ENCODE data around the gene LCE3B. TPM values are rescaled to one million over a fixed set of nuclear protein-coding genes. Genes with fewer than 3 reads are reported as not detected.

The LCE3B gene
- total and polyA plus RNA-seq, 9 of the 15 experiments (the other 6 are each of a cell fraction or from before 2014, with no cell fraction given) = not detected

DNA sequence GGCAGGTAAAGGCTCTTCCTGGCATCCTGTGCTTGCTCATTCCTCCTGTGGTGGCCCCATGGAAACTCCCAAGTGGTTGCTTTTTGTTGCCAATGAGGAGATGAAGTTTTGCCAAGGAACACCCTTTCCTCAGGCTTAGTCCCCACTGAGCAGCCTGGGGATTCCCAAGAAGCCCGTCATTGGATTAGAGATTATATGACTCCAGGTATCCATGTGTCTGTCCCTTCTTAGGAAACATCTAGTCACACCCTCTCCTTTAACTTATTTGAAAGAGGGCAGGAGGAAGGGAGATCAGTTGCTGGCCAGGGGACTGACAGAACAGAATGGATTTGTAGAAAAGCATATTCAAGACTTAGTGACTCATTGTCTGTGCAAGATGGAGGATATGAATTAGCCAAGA is 13.1 kb downstream of the LCE3B start:
- Histone ChIP-seq H3K27me3 (ENCODE audit: control insufficient read depth in 2 of 2, insufficient read depth in 2 of 2, low read length in 2 of 2) (no peaks in the 10 kb centered on the region), H3K4me1 (replicated peaks in 1 of 2; ENCODE audit: control insufficient read depth in 2 of 2, insufficient read depth in 2 of 2, low read length in 2 of 2) (peaks cover 0 to 9% of the 10 kb centered on the region in 2 experiments; a peak in 2 of 5 replicates), H3K9me3 (replicated peaks; ENCODE audit: control insufficient read depth, insufficient read depth, low read depth, low read length) (no peaks in the 10 kb centered on the region), H3K9me1 (ENCODE audit: control insufficient read depth, insufficient read depth, low read length) (no peaks in the 10 kb centered on the region), H3K4me2 (ENCODE audit: insufficient read depth, low read length) (no peak overlapping the region), H3K36me3 (ENCODE audit: control insufficient read depth, insufficient read depth, low read length) (no peaks in the 10 kb centered on the region), H3K79me2 (ENCODE audit: control insufficient read depth, insufficient read depth, low read length) (no peaks in the 10 kb centered on the region), H3K27ac (ENCODE audit: extremely low read depth, low read depth, low read length) (no peak overlapping the region), H3K9ac (ENCODE audit: insufficient read depth in 1 of 2, low read depth in 2 of 2, low read length in 2 of 2) (no peak overlapping the region), H4K20me1 (replicated peaks; ENCODE audit: control insufficient read depth, insufficient read depth, low read length) (0 out of 2 replicates have a peak, but pooled peaks cover 6% of the 10 kb centered on the region), H2AFZ (ENCODE audit: low read depth, low read length) (no peak overlapping the region), H3K4me3 (no peak overlapping the region)
- POLR2A ChIA-PET = no interaction called here
- intact Hi-C loops (cut with micrococcal nuclease) = no loop called here
- DNase-seq (ENCODE audit: extremely low read depth in 1 of 4, low spot score in 3 of 4) = no peak
- no peak for ATAC-seq
- no peak for FAIRE-seq
- BruUV-seq (replicated peaks) = no TSS peak
- in situ Hi-C loops (cut with MboI) = no loop called here
- no peak for TF ChIP-seq ESRRA (IDR thresholded peaks at IDR 0.05; ENCODE audit: borderline replicate concordance, low read depth)
- TF ChIP-seq PTTG1 (tag; IDR thresholded peaks at IDR 0.05; ENCODE audit: low read depth) = no peak
- no peak for TF ChIP-seq RUNX1 (IDR thresholded peaks at IDR 0.05; ENCODE audit: low read depth)
- no peak for TF ChIP-seq ZNF764 (CRISPR knock-in tag; IDR thresholded peaks at IDR 0.05; ENCODE audit: low read depth)
- CTCF ChIA-PET (ENCODE audit: low intra/inter-chr PET ratio) = no interaction called here
- WGBS (ENCODE audit: insufficient coverage, low coverage, missing lambda C conversion rate) = 0% methylated on average over 1 of the region's 1 CpG

DNA sequence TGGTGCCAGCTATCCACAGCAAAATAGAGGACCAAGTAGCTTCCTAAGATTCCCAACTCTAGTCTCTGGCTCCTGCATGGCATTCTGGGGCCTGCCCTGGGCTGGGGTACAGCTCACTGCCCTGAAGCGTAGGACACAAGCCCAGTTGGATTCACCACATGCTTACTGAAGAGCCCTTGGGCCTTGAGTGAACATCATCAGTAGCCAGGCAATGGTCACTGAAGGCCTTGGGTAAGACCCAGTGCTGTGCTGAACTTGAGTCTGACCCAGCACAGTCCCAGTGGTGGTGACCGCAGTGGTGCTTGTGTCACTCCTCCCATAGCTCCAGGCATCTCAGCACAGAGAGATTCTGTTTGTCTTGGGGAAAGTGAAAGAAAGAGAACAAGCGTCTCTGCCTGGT is 17.0 kb downstream of the LCE3B start:
- Histone ChIP-seq H3K27ac (ENCODE audit: extremely low read depth, low read depth, low read length) (no peak overlapping the region), H3K9me3 (replicated peaks; ENCODE audit: control insufficient read depth, insufficient read depth, low read depth, low read length) (no peaks in the 10 kb centered on the region), H3K36me3 (ENCODE audit: control insufficient read depth, insufficient read depth, low read length) (no peaks in the 10 kb centered on the region), H3K27me3 (ENCODE audit: control insufficient read depth in 2 of 2, insufficient read depth in 2 of 2, low read length in 2 of 2) (no peaks in the 10 kb centered on the region), H3K9me1 (ENCODE audit: control insufficient read depth, insufficient read depth, low read length) (no peaks in the 10 kb centered on the region), H4K20me1 (replicated peaks; ENCODE audit: control insufficient read depth, insufficient read depth, low read length) (no peaks in the 10 kb centered on the region), H3K4me3 (no peak overlapping the region), H3K79me2 (ENCODE audit: control insufficient read depth, insufficient read depth, low read length) (no peaks in the 10 kb centered on the region), H3K9ac (ENCODE audit: insufficient read depth in 1 of 2, low read depth in 2 of 2, low read length in 2 of 2) (no peak overlapping the region), H3K4me1 (replicated peaks in 1 of 2; ENCODE audit: control insufficient read depth in 2 of 2, insufficient read depth in 2 of 2, low read length in 2 of 2) (no peaks in the 10 kb centered on the region), H3K4me2 (ENCODE audit: insufficient read depth, low read length) (no peak overlapping the region), H2AFZ (ENCODE audit: low read depth, low read length) (no peak overlapping the region)
- intact Hi-C loops (cut with micrococcal nuclease) = no loop called here
- in situ Hi-C loops (cut with MboI) = no loop called here
- WGBS (ENCODE audit: insufficient coverage, low coverage, missing lambda C conversion rate) = 0% methylated on average over 3 of the region's 3 CpGs
- ATAC-seq (no peak), DNase-seq (ENCODE audit: extremely low read depth in 1 of 4, low spot score in 3 of 4) (no peak), FAIRE-seq (no peak)
- ChIA-PET POLR2A (no interaction called here), CTCF (ENCODE audit: low intra/inter-chr PET ratio) (no interaction called here)
- no TSS peak for BruUV-seq (replicated peaks)
- TF ChIP-seq RHOXF2B (CRISPR knock-in tag; conservative IDR thresholded peaks at IDR 0.05) (no peak), LEF1 (IDR thresholded peaks at IDR 0.05) (no peak), RBM17 (IDR thresholded peaks at IDR 0.05; ENCODE audit: borderline replicate concordance, low read depth, low read length) (no peak), FOXA1 (IDR thresholded peaks at IDR 0.05; ENCODE audit: borderline replicate concordance) (no peak), ZNF3 (CRISPR knock-in tag; IDR thresholded peaks at IDR 0.05) (no peak)
- TF ChIP-seq, protein P1, sequence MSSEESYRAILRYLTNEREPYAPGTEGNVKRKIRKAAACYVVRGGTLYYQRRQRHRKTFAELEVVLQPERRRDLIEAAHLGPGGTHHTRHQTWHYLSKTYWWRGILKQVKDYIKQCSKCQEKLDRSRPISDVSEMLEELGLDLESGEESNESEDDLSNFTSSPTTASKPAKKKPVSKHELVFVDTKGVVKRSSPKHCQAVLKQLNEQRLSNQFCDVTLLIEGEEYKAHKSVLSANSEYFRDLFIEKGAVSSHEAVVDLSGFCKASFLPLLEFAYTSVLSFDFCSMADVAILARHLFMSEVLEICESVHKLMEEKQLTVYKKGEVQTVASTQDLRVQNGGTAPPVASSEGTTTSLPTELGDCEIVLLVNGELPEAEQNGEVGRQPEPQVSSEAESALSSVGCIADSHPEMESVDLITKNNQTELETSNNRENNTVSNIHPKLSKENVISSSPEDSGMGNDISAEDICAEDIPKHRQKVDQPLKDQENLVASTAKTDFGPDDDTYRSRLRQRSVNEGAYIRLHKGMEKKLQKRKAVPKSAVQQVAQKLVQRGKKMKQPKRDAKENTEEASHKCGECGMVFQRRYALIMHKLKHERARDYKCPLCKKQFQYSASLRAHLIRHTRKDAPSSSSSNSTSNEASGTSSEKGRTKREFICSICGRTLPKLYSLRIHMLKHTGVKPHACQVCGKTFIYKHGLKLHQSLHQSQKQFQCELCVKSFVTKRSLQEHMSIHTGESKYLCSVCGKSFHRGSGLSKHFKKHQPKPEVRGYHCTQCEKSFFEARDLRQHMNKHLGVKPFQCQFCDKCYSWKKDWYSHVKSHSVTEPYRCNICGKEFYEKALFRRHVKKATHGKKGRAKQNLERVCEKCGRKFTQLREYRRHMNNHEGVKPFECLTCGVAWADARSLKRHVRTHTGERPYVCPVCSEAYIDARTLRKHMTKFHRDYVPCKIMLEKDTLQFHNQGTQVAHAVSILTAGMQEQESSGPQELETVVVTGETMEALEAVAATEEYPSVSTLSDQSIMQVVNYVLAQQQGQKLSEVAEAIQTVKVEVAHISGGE (CRISPR knock-in tag; IDR thresholded peaks at IDR 0.05) = no peak
